GM23338 (cell line): ENCODE results near the gene NANOS2. TPM values are rescaled to one million over a fixed set of nuclear protein-coding genes. Genes with fewer than 3 reads are reported as not detected.
A peak's percentile ranks its signal among the peaks of the same experiment; 100 is the strongest.

Experiments
- ATAC-seq: fragments of 200-7000 bp; cut with Tn5 transposase; 3 replicates; pipeline ENCODE4 v1.9.1; 2020
- DNase-seq: peaks from one replicate; pipeline ENCODE4 v3.0.0-alpha.2; 2015; ENCODE audit warnings: low spot score
- H2AFZ ChIP-seq: fragments of 200-600 bp; sonication (generic); 2 replicates; pipeline ENCODE4 v1.8.0; 2016; ENCODE audit warnings: antibody characterized with exemption, mild to moderate bottlenecking, moderate library complexity
- H3F3A ChIP-seq: fragments of 200-600 bp; sonication (generic); replicated peaks from 2 replicates; pipeline ENCODE4 v1.8.0; 2017; ENCODE audit warnings: antibody characterized with exemption, mixed run types, low read depth
- H3K27ac ChIP-seq: fragments of 200-600 bp; sonication (generic); 2 replicates; pipeline ENCODE4 v1.6.1; 2016; ENCODE audit warnings: low read depth
- H3K27me3 ChIP-seq: fragments of 200-600 bp; sonication (generic); 2 replicates; pipeline ENCODE4 v1.8.0; 2016; ENCODE audit warnings: mild to moderate bottlenecking, mixed run types, moderate library complexity; ENCODE audit not compliant: insufficient read depth
- H3K36me3 ChIP-seq: fragments of 200-600 bp; sonication (generic); 2 replicates; pipeline ENCODE4 v1.8.0; 2016; ENCODE audit warnings: mild to moderate bottlenecking; ENCODE audit not compliant: insufficient read depth
- H3K4me1 ChIP-seq: fragments of 200-600 bp; sonication (generic); 2 replicates; pipeline ENCODE4 v1.8.0; 2016; ENCODE audit warnings: mild to moderate bottlenecking, moderate library complexity; ENCODE audit not compliant: insufficient read depth
- H3K4me2 ChIP-seq: fragments of 200-600 bp; sonication (generic); 2 replicates; pipeline ENCODE4 v1.7.1; 2017; ENCODE audit warnings: mixed run types
- H3K4me3 ChIP-seq: fragments of 200-600 bp; sonication (generic); 2 replicates; pipeline ENCODE4 v1.6.1; 2016; ENCODE audit warnings: mixed run types
- H3K79me2 ChIP-seq: fragments of 200-600 bp; sonication (generic); replicated peaks from 2 replicates; pipeline ENCODE4 v1.8.0; 2017; ENCODE audit warnings: mild to moderate bottlenecking; ENCODE audit not compliant: insufficient read depth
- H3K9me2 ChIP-seq: fragments of 200-600 bp; sonication (generic); 2 replicates; pipeline ENCODE4 v1.8.0; 2017; ENCODE audit not compliant: insufficient read depth
- H4K20me1 ChIP-seq: fragments of 200-600 bp; sonication (generic); replicated peaks from 2 replicates; pipeline ENCODE4 v1.8.0; 2017; ENCODE audit warnings: mild to moderate bottlenecking; ENCODE audit not compliant: insufficient read depth
- H3K27ac Mint-ChIP-seq: 2 replicates; pipeline ENCODE4 v1.8.0; 2020; ENCODE audit warnings: inconsistent platforms, mild to moderate bottlenecking, moderate library complexity, mixed read lengths
- H3K27me3 Mint-ChIP-seq: 3 replicates; pipeline ENCODE4 v1.8.0; 2022; ENCODE audit warnings: low read depth, mild to moderate bottlenecking, moderate library complexity, mixed read lengths, inconsistent platforms; ENCODE audit not compliant: insufficient read depth, poor library complexity
- H3K36me3 Mint-ChIP-seq: 3 replicates; pipeline ENCODE4 v1.8.0; 2021; ENCODE audit warnings: low read depth, mild to moderate bottlenecking, inconsistent platforms, moderate library complexity, mixed read lengths
- H3K4me1 Mint-ChIP-seq: 3 replicates; pipeline ENCODE4 v1.8.0; 2020; ENCODE audit warnings: mild to moderate bottlenecking, inconsistent platforms, mixed read lengths
- H3K4me3 Mint-ChIP-seq: 3 replicates; pipeline ENCODE4 v1.8.0; 2021; ENCODE audit warnings: moderate library complexity, mild to moderate bottlenecking, inconsistent platforms, mixed read lengths
- H3K9me3 Mint-ChIP-seq: 3 replicates; pipeline ENCODE4 v1.8.0; 2020; ENCODE audit warnings: moderate library complexity, mild to moderate bottlenecking, inconsistent platforms, mixed read lengths
- CREB1 ChIP-seq: fragments of 250-450 bp; sonication (Bioruptor Pico); IDR thresholded peaks from 2 replicates; pipeline ENCODE4 v1.5.0; 2020; ENCODE audit warnings: low read depth, mild to moderate bottlenecking, moderate library complexity
- EZH2 ChIP-seq: fragments of 200-600 bp; sonication (generic); IDR thresholded peaks from one replicate; pipeline ENCODE4 v1.8.0; 2017; ENCODE audit warnings: antibody characterized with exemption, mild to moderate bottlenecking, low read depth; ENCODE audit not compliant: unreplicated experiment
- JUNB ChIP-seq: IDR thresholded peaks from one replicate; pipeline ENCODE4 v1.6.1; 2016; ENCODE audit warnings: antibody characterized with exemption; ENCODE audit not compliant: unreplicated experiment
- NANOG ChIP-seq: IDR thresholded peaks from 2 replicates; pipeline ENCODE4 v1.6.1; 2016; ENCODE audit warnings: antibody characterized with exemption, borderline replicate concordance
- POLR2AphosphoS5 ChIP-seq: IDR thresholded peaks from 2 replicates; pipeline ENCODE4 v1.6.1; 2016; ENCODE audit warnings: antibody characterized with exemption, low read depth
- STAT1 ChIP-seq: IDR thresholded peaks from one replicate; pipeline ENCODE4 v1.6.1; 2016; ENCODE audit warnings: antibody characterized with exemption; ENCODE audit not compliant: unreplicated experiment
- ZNF114 ChIP-seq: fragments of 250-450 bp; sonication (Bioruptor Pico); IDR thresholded peaks from 2 replicates; pipeline ENCODE4 v1.5.0; 2020; ENCODE audit warnings: mild to moderate bottlenecking, moderate library complexity
- polyA plus RNA-seq: library from polyadenylated mRNA; unstranded; fragments of >200 nt; fragmentation: Nextera tagmentation; extraction: Ambion mirVana; gene quantifications from 2 replicates; pipeline ENCODE4 v1.2.1, GENCODE V29; 2016
- total RNA-seq: library from RNA; depleted of rRNA; stranded (reverse); fragments of >200 nt; shearing (Covaris generic); gene quantifications from 2 replicates; pipeline ENCODE4 v1.2.3, GENCODE V29; 2014
- TF ChIP-seq, protein P1 (sequence below): fragments of 250-450 bp; sonication (Bioruptor Pico); IDR thresholded peaks from 2 replicates; pipeline ENCODE4 v1.5.0; 2020; ENCODE audit warnings: mild to moderate bottlenecking, moderate library complexity
- TF ChIP-seq, protein P2 (sequence below): IDR thresholded peaks from one replicate; pipeline ENCODE4 v1.6.1; 2018; ENCODE audit warnings: antibody characterized with exemption; ENCODE audit not compliant: unreplicated experiment
- TF ChIP-seq, protein P3 (sequence below), 2 experiments: fragments of 200-600 bp in 1 of 2; sonication (generic) in 1 of 2; conservative IDR thresholded peaks; 2 replicates each; pipeline versions ENCODE4 v1.5.1 to v1.6.1; 2016 to 2017; ENCODE audit warnings: antibody characterized with exemption in 2 of 2, low read depth in 2 of 2, mild to moderate bottlenecking in 2 of 2, moderate library complexity in 1 of 2

The NANOS2 gene
- total and polyA plus RNA-seq, 2 experiments from 2014 or later = 0.11 to 0.14 TPM

DNA sequence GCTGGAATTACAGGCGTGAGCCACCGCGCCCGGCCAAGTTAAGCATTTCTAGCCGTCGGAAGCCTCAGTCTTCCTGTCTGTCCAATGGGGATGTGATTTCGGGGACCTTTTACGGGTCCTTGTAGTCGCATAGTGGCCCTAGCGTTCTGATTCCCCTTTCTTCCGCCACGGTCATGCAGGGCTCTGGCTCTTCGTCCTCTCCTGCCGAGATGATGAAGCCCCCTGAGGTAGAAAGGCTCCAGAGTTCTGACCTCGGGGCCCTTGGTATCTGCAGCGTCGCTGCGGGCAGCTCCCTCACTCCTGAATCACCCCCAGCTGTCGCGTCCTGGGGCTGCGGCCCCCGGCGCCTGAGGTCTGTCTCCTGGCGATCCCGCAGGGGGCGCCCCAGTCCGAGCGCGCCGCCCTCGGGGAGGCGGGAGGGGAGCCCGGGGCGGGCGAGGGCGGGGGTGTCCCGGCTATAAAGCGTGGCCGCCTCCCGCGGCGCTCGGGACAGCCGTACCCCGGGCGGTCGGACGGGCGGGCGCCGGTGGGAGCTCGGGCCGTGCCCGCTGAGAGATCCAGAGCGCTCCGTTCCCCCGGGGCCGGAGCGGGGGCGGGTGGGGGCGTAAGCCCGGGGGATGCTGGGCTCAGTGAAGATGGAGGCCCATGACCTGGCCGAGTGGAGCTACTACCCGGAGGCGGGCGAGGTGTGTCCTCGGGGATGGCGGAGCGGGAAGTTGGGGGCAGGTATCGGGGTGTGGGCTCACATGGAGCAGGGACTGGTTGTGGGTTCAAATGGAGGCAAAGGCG, 50.5 kb downstream of the NANOS2 start, which contains the start of gene FOXA3:
Gene FOXA3, plus strand, starts transcription at position 487 of the 789 bp plus-strand sequence. Its CDS starts 131 bp downstream, at position 618.
- Histone ChIP-seq H3K4me1 (peaks cover 29% of the 10 kb centered on the region), H3K9me2 (no peaks in the 10 kb centered on the region), H3K79me2 (peaks cover 76% of the 10 kb centered on the region), H3K36me3 (peaks cover 7% of the 10 kb centered on the region; the same call in 1 of the 2 replicates), H4K20me1 (peaks cover 13% of the 10 kb centered on the region; the same call in 1 of the 2 replicates), H3K27ac (0 out of 2 replicates have a peak within 1 kb of the TSS, but pooled peaks have one; percentile 80), H3K4me2 (peak within 1 kb of the TSS; percentile 96), H3K27me3 (no peaks in the 10 kb centered on the region), H3F3A (0 out of 2 replicates have a peak, but pooled peaks cover 9% of the 10 kb centered on the region), H3K4me3 (peak within 1 kb of the TSS; percentile 63), H2AFZ (peak within 1 kb of the TSS; percentile 81)
- Mint-ChIP-seq H3K4me3 (peak within 1 kb of the TSS; percentile 95), H3K36me3 (peaks cover 18% of the 10 kb centered on the region), H3K9me3 (no peaks in the 10 kb centered on the region), H3K27me3 (peaks cover 30% of the 10 kb centered on the region), H3K4me1 (peaks cover 36% of the 10 kb centered on the region), H3K27ac (peak within 1 kb of the TSS; percentile 92)
- ATAC-seq = peak; percentile 66
- TF ChIP-seq, protein P1, sequence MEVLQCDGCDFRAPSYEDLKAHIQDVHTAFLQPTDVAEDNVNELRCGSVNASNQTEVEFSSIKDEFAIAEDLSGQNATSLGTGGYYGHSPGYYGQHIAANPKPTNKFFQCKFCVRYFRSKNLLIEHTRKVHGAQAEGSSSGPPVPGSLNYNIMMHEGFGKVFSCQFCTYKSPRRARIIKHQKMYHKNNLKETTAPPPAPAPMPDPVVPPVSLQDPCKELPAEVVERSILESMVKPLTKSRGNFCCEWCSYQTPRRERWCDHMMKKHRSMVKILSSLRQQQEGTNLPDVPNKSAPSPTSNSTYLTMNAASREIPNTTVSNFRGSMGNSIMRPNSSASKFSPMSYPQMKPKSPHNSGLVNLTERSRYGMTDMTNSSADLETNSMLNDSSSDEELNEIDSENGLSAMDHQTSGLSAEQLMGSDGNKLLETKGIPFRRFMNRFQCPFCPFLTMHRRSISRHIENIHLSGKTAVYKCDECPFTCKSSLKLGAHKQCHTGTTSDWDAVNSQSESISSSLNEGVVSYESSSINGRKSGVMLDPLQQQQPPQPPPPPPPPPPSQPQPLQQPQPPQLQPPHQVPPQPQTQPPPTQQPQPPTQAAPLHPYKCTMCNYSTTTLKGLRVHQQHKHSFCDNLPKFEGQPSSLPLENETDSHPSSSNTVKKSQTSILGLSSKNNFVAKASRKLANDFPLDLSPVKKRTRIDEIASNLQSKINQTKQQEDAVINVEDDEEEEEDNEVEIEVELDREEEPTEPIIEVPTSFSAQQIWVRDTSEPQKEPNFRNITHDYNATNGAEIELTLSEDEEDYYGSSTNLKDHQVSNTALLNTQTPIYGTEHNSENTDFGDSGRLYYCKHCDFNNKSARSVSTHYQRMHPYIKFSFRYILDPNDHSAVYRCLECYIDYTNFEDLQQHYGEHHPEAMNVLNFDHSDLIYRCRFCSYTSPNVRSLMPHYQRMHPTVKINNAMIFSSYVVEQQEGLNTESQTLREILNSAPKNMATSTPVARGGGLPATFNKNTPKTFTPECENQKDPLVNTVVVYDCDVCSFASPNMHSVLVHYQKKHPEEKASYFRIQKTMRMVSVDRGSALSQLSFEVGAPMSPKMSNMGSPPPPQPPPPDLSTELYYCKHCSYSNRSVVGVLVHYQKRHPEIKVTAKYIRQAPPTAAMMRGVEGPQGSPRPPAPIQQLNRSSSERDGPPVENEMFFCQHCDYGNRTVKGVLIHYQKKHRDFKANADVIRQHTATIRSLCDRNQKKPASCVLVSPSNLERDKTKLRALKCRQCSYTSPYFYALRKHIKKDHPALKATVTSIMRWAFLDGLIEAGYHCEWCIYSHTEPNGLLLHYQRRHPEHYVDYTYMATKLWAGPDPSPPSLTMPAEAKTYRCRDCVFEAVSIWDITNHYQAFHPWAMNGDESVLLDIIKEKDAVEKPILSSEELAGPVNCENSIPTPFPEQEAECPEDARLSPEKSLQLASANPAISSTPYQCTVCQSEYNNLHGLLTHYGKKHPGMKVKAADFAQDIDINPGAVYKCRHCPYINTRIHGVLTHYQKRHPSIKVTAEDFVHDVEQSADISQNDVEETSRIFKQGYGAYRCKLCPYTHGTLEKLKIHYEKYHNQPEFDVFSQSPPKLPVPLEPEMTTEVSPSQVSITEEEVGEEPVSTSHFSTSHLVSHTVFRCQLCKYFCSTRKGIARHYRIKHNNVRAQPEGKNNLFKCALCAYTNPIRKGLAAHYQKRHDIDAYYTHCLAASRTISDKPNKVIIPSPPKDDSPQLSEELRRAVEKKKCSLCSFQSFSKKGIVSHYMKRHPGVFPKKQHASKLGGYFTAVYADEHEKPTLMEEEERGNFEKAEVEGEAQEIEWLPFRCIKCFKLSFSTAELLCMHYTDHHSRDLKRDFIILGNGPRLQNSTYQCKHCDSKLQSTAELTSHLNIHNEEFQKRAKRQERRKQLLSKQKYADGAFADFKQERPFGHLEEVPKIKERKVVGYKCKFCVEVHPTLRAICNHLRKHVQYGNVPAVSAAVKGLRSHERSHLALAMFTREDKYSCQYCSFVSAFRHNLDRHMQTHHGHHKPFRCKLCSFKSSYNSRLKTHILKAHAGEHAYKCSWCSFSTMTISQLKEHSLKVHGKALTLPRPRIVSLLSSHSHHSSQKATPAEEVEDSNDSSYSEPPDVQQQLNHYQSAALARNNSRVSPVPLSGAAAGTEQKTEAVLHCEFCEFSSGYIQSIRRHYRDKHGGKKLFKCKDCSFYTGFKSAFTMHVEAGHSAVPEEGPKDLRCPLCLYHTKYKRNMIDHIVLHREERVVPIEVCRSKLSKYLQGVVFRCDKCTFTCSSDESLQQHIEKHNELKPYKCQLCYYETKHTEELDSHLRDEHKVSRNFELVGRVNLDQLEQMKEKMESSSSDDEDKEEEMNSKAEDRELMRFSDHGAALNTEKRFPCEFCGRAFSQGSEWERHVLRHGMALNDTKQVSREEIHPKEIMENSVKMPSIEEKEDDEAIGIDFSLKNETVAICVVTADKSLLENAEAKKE = no peak
- TF ChIP-seq STAT1 = no peak
- TF ChIP-seq POLR2AphosphoS5 = peak; percentile 34; the same call in 1 of the 2 replicates
- TF ChIP-seq, protein P2, sequence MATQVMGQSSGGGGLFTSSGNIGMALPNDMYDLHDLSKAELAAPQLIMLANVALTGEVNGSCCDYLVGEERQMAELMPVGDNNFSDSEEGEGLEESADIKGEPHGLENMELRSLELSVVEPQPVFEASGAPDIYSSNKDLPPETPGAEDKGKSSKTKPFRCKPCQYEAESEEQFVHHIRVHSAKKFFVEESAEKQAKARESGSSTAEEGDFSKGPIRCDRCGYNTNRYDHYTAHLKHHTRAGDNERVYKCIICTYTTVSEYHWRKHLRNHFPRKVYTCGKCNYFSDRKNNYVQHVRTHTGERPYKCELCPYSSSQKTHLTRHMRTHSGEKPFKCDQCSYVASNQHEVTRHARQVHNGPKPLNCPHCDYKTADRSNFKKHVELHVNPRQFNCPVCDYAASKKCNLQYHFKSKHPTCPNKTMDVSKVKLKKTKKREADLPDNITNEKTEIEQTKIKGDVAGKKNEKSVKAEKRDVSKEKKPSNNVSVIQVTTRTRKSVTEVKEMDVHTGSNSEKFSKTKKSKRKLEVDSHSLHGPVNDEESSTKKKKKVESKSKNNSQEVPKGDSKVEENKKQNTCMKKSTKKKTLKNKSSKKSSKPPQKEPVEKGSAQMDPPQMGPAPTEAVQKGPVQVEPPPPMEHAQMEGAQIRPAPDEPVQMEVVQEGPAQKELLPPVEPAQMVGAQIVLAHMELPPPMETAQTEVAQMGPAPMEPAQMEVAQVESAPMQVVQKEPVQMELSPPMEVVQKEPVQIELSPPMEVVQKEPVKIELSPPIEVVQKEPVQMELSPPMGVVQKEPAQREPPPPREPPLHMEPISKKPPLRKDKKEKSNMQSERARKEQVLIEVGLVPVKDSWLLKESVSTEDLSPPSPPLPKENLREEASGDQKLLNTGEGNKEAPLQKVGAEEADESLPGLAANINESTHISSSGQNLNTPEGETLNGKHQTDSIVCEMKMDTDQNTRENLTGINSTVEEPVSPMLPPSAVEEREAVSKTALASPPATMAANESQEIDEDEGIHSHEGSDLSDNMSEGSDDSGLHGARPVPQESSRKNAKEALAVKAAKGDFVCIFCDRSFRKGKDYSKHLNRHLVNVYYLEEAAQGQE = no peak
- TF ChIP-seq CREB1 (CRISPR knock-in tag) = 0 out of 2 replicates have a peak, but pooled peaks have one; percentile 8
- TF ChIP-seq, protein P3, sequence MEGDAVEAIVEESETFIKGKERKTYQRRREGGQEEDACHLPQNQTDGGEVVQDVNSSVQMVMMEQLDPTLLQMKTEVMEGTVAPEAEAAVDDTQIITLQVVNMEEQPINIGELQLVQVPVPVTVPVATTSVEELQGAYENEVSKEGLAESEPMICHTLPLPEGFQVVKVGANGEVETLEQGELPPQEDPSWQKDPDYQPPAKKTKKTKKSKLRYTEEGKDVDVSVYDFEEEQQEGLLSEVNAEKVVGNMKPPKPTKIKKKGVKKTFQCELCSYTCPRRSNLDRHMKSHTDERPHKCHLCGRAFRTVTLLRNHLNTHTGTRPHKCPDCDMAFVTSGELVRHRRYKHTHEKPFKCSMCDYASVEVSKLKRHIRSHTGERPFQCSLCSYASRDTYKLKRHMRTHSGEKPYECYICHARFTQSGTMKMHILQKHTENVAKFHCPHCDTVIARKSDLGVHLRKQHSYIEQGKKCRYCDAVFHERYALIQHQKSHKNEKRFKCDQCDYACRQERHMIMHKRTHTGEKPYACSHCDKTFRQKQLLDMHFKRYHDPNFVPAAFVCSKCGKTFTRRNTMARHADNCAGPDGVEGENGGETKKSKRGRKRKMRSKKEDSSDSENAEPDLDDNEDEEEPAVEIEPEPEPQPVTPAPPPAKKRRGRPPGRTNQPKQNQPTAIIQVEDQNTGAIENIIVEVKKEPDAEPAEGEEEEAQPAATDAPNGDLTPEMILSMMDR (conservative IDR thresholded peaks at IDR 0.05; ENCODE audit: low read depth in 2 of 2) = peak; percentile 62 to 82
- TF ChIP-seq EZH2 = no peak
- no peak for TF ChIP-seq NANOG
- no peak for TF ChIP-seq ZNF114 (CRISPR knock-in tag)
- no peak for TF ChIP-seq JUNB
- DNase-seq = peak; percentile 84
